ENCODE results near the gene MRE11. TPM values are rescaled to one million over a fixed set of nuclear protein-coding genes. Genes with fewer than 3 reads are reported as not detected.

The MRE11 gene
- polyA plus RNA-seq, 1 of the 3 experiments (the other 2 are of a cell fraction), result 2.8 TPM

DNA sequence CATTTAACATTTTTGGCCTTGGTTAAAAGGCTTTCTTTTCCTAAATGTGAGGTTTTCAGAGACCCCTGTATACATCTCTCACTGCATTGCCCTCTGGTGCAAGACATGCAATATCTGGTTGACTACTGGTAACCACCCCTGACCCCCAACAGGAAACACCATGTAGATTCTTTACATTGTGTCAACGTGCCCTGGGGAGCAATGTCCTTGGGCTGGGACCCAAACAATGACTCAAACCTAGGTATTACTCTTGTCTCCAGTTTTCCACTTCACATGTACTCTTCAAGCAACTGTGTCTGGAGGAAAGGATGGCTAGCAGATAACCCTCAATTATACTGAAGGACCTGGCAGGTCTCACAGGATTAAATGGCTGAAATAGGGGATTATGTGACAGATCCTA lies 91.3 kb downstream of the MRE11 start:
- H3K4me3 ChIP-seq (ENCODE audit: low read depth in 2 of 2, low read length in 1 of 2), result no peak overlapping the region
- no peak overlapping the region for H3K9ac ChIP-seq
- H3K36me3 ChIP-seq (replicated peaks in 1 of 2; ENCODE audit: control insufficient read depth in 1 of 2, insufficient read depth in 2 of 2, low read length in 1 of 2), result no peaks in the 10 kb centered on the region
- no peak overlapping the region for H3K27ac ChIP-seq (ENCODE audit: low read depth in 2 of 2, low read length in 1 of 2)
- H3K4me1 ChIP-seq (ENCODE audit: control insufficient read depth in 1 of 2, insufficient read depth in 2 of 2, low read depth in 1 of 2, low read length in 1 of 2), result peaks cover 0 to 10% of the 10 kb centered on the region in 2 experiments; a peak in 1 of 4 replicates
- no peak for DNase-seq
- no peaks in the 10 kb centered on the region for H3K9me3 ChIP-seq
- no peak overlapping the region for H2AFZ ChIP-seq (ENCODE audit: low read depth)
- no peak for TF ChIP-seq POLR2AphosphoS5 (IDR thresholded peaks at IDR 0.05; ENCODE audit: low read depth, low read length)
- TF ChIP-seq SIN3A (IDR thresholded peaks at IDR 0.05; ENCODE audit: borderline replicate concordance, low read depth, low read length), result no peak
- TF ChIP-seq, protein P1, sequence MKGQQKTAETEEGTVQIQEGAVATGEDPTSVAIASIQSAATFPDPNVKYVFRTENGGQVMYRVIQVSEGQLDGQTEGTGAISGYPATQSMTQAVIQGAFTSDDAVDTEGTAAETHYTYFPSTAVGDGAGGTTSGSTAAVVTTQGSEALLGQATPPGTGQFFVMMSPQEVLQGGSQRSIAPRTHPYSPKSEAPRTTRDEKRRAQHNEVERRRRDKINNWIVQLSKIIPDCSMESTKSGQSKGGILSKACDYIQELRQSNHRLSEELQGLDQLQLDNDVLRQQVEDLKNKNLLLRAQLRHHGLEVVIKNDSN (IDR thresholded peaks at IDR 0.05; ENCODE audit: borderline replicate concordance, low read depth), result no peak
- no peak for TF ChIP-seq TAF1 (IDR thresholded peaks at IDR 0.05; ENCODE audit: borderline replicate concordance, low read depth, low read length)
- no peak overlapping the region for H3K4me2 ChIP-seq
- H3K9me2 ChIP-seq, result no peaks in the 10 kb centered on the region
- no peaks in the 10 kb centered on the region for H3K79me2 ChIP-seq (ENCODE audit: insufficient read depth)
- no peaks in the 10 kb centered on the region for H3F3A ChIP-seq (replicated peaks; ENCODE audit: insufficient read depth)
- ChIA-PET CTCF (interaction anchor here (1.4 to 1.7 kb wide), 3 partner anchors 15 to 507 kb away, joined by 4 to 5 read pairs (median 5); no protein-coding TSS in a partner anchor), POLR2A (no interaction called here)
- H4K20me1 ChIP-seq (ENCODE audit: insufficient read depth), result no peaks in the 10 kb centered on the region
- peaks cover 35% of the 10 kb centered on the region for H3K27me3 ChIP-seq (ENCODE audit: insufficient read depth)
- WGBS (ENCODE audit: low lambda C conversion rate), result 9% methylated on average over 1 of the region's 1 CpG

DNA sequence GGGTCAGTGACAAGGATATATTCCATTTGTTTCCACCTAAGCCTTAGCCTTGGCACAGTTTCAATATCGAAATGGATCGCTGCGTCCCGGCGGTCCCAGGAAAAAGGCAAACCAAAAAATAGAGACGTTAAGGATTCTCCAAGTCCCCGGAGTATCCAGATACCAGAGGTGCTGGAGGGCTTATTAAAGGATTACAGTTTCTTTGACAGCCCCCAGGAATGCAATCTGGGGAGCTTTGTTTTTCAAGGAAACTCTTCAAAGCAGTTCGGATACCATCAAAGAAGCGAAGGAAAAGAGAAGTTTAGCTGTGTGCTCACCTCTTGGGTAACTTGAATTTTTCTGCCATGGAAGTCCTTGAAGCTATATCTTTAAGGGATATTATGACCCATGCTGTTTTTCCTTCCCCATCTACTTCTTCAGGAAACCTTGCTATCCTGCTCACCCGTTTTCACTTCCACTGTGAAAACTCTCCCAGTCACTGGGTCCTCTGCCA lies 91.8 kb downstream of the MRE11 start:
- POLR2A ChIA-PET, result no interaction called here
- peaks cover 39% of the 10 kb centered on the region for H3K27me3 ChIP-seq (ENCODE audit: insufficient read depth)
- H3K4me1 ChIP-seq (ENCODE audit: control insufficient read depth in 1 of 2, insufficient read depth in 2 of 2, low read depth in 1 of 2, low read length in 1 of 2), result peaks cover 0 to 10% of the 10 kb centered on the region in 2 experiments; a peak in 1 of 4 replicates
- H2AFZ ChIP-seq (ENCODE audit: low read depth), result peak overlapping the region; percentile 60; the same call in 1 of the 2 replicates
- CTCF ChIA-PET, result interaction anchor here (1.4 to 1.7 kb wide), 2 partner anchors 16 to 507 kb away, joined by 4 to 5 read pairs; no protein-coding TSS in a partner anchor
- no peak for DNase-seq
- H3K79me2 ChIP-seq (ENCODE audit: insufficient read depth), result no peaks in the 10 kb centered on the region
- WGBS (ENCODE audit: low lambda C conversion rate), result 19% methylated on average over 10 of the region's 10 CpGs
- no peaks in the 10 kb centered on the region for H3K9me2 ChIP-seq
- H3K9me3 ChIP-seq, result no peaks in the 10 kb centered on the region
- peak overlapping the region; percentile 85 for H3K4me2 ChIP-seq
- H4K20me1 ChIP-seq (ENCODE audit: insufficient read depth), result no peaks in the 10 kb centered on the region
- H3K27ac ChIP-seq (ENCODE audit: low read depth in 2 of 2, low read length in 1 of 2), result no peak overlapping the region
- TF ChIP-seq JUND (IDR thresholded peaks at IDR 0.05) (no peak), FOXJ3 (CRISPR knock-in tag; IDR thresholded peaks at IDR 0.05) (no peak), RXRA (IDR thresholded peaks at IDR 0.05; ENCODE audit: borderline replicate concordance, low read depth) (no peak), RFX5 (IDR thresholded peaks at IDR 0.05; ENCODE audit: low read length) (no peak), MXI1 (IDR thresholded peaks at IDR 0.05; ENCODE audit: low read depth, low read length) (no peak), MEF2A (IDR thresholded peaks at IDR 0.05; ENCODE audit: borderline replicate concordance, low read depth) (no peak), EZH2phosphoT487 (IDR thresholded peaks at IDR 0.05; ENCODE audit: borderline replicate concordance, low read depth) (no peak), POLR2AphosphoS5 (IDR thresholded peaks at IDR 0.05; ENCODE audit: low read depth, low read length) (no peak), ELF1 (IDR thresholded peaks at IDR 0.05) (no peak), RCOR1 (IDR thresholded peaks at IDR 0.05; ENCODE audit: low read length) (no peak), SMC3 (IDR thresholded peaks at IDR 0.05; ENCODE audit: low read depth, low read length) (no peak), NFIC (IDR thresholded peaks at IDR 0.05; ENCODE audit: borderline replicate concordance) (no peak), TCF12 (IDR thresholded peaks at IDR 0.05) (no peak), CHD2 (IDR thresholded peaks at IDR 0.05; ENCODE audit: low read length, partially characterized antibody) (no peak), RAD21 (IDR thresholded peaks at IDR 0.05; ENCODE audit: low read length) (no peak), TAF1 (IDR thresholded peaks at IDR 0.05; ENCODE audit: borderline replicate concordance, low read depth, low read length) (no peak)
- TF ChIP-seq, protein P2, sequence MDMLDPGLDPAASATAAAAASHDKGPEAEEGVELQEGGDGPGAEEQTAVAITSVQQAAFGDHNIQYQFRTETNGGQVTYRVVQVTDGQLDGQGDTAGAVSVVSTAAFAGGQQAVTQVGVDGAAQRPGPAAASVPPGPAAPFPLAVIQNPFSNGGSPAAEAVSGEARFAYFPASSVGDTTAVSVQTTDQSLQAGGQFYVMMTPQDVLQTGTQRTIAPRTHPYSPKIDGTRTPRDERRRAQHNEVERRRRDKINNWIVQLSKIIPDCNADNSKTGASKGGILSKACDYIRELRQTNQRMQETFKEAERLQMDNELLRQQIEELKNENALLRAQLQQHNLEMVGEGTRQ (IDR thresholded peaks at IDR 0.05; ENCODE audit: borderline replicate concordance, low read depth, low read length), result no peak
- TF ChIP-seq, protein P1 (IDR thresholded peaks at IDR 0.05; ENCODE audit: borderline replicate concordance, low read depth), result no peak
- no peak overlapping the region for H3K9ac ChIP-seq
- no peaks in the 10 kb centered on the region for H3F3A ChIP-seq (replicated peaks; ENCODE audit: insufficient read depth)
- peak overlapping the region; percentile 43 to 54; a peak in 3 of 4 replicates for H3K4me3 ChIP-seq (ENCODE audit: low read depth in 2 of 2, low read length in 1 of 2)
- no peaks in the 10 kb centered on the region for H3K36me3 ChIP-seq (replicated peaks in 1 of 2; ENCODE audit: control insufficient read depth in 1 of 2, insufficient read depth in 2 of 2, low read length in 1 of 2)
